Superior temporal gyrus (tissue), 1 donor: ENCODE results near the gene KCNS1.
A peak's percentile ranks its signal among the peaks of the same experiment; 100 is the strongest.

Experiments
- DNase-seq: peaks from one replicate; pipeline ENCODE4 v3.0.0-alpha.2; 2016; ENCODE audit errors: extremely low spot score

Gene KCNS1

GRCh38 chr20:45110301-45110700 is 9.4 kb upstream of the KCNS1 start:
- DNase-seq = no peak

GRCh38 chr20:45109634-45110033 is 8.7 kb upstream of the KCNS1 start:
- no peak for DNase-seq

GRCh38 chr20:45105317-45105716 is 4.4 kb upstream of the KCNS1 start:
- no peak for DNase-seq

- peak; percentile 48 for DNase-seq
Observed at GRCh38 chr20:45104786-45105185, 3.9 kb upstream of the KCNS1 start.

GRCh38 chr20:45103072-45103471 is 2.1 kb upstream of the KCNS1 start:
- DNase-seq = no peak

- no peak for DNase-seq
Observed at GRCh38 chr20:45101333-45101850, 465 bp upstream of the KCNS1 start.

GRCh38 chr20:45098103-45098773 is 2.7 kb downstream of the KCNS1 start:
- no peak for DNase-seq

- DNase-seq = no peak
Observed at GRCh38 chr20:45097485-45098102, 3.3 kb downstream of the KCNS1 start.

GRCh38 chr20:45096781-45097180 is 4.1 kb downstream of the KCNS1 start:
- DNase-seq = no peak

GRCh38 chr20:45095805-45096238 is 5.1 kb downstream of the KCNS1 start:
- DNase-seq = peak; percentile 89

- no peak for DNase-seq
Observed at GRCh38 chr20:45094864-45095574, 5.9 kb downstream of the KCNS1 start.

- DNase-seq = no peak
Observed at GRCh38 chr20:45094201-45094600, 6.7 kb downstream of the KCNS1 start.

- no peak for DNase-seq
Observed at GRCh38 chr20:45092898-45093297, 8.0 kb downstream of the KCNS1 start.

- no peak for DNase-seq
Observed at GRCh38 chr20:45091366-45091765, 9.6 kb downstream of the KCNS1 start.

- DNase-seq = no peak
Observed at GRCh38 chr20:45090481-45090880, 10.4 kb downstream of the KCNS1 start.

- DNase-seq = no peak
Observed at GRCh38 chr20:45088247-45088646, 12.7 kb downstream of the KCNS1 start.

GRCh38 chr20:45087814-45088213 is 13.1 kb downstream of the KCNS1 start:
- DNase-seq = no peak

GRCh38 chr20:45087097-45087790 is 13.7 kb downstream of the KCNS1 start:
- no peak for DNase-seq

- no peak for DNase-seq
Observed at GRCh38 chr20:45085867-45086266, 15.1 kb downstream of the KCNS1 start.

GRCh38 chr20:45085289-45085688 is 15.6 kb downstream of the KCNS1 start:
- DNase-seq = no peak

GRCh38 chr20:45083127-45083526 is 17.8 kb downstream of the KCNS1 start:
- no peak for DNase-seq

GRCh38 chr20:45082468-45082867 is 18.5 kb downstream of the KCNS1 start:
- no peak for DNase-seq
